ENCODE results near the gene ROMO1. TPM values are rescaled to one million over a fixed set of nuclear protein-coding genes. Genes with fewer than 3 reads are reported as not detected.
"Not testable (repeated sequence)": the region's sequence is repeated elsewhere in the genome, so short reads cannot be mapped to it uniquely, and the experiment has no call there.

ROMO1 gene
- total RNA-seq, 2 donors from 2014 or later, result 263 to 409 TPM

DNA sequence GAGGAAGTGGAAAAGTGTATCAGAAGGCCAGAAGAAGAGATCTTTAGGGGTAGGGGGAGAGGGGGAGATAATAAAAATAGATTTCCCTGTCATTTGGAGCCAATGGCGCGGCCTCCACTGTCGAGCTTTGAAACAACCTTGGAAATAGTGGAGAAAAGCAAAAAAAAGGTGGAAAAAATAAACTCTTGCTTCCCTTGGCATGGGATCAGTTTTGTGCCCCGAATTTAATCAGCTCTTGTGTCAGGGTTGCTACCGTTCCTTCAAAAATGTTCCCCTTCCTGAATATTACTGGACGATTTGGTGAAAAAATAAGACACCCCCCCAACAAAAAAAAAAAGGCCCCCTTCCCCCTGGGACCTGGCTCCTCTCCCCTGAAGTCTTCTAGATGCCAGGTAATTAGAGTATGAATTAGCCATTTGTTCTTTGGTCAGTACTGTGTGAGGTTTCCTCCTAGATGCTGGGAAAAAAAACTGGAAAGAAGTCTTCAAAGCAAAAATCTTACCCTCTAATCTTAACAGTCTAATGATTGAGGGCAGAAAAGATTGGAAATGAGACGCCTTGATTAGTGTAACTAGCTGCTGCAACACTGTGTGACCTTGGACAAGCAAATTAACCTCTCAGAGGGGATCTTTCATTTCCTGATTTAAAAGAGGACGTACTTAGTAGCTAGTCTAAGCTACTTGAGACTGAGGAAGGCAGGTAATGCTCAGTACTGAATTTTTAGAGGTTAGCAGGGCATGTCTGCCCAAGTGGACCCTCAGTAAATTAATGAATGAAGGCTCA lies 43.7 kb downstream of the ROMO1 start:
- peaks cover 0 to 36% of the 10 kb centered on the region in 2 donors for H3K4me1 ChIP-seq

DNA sequence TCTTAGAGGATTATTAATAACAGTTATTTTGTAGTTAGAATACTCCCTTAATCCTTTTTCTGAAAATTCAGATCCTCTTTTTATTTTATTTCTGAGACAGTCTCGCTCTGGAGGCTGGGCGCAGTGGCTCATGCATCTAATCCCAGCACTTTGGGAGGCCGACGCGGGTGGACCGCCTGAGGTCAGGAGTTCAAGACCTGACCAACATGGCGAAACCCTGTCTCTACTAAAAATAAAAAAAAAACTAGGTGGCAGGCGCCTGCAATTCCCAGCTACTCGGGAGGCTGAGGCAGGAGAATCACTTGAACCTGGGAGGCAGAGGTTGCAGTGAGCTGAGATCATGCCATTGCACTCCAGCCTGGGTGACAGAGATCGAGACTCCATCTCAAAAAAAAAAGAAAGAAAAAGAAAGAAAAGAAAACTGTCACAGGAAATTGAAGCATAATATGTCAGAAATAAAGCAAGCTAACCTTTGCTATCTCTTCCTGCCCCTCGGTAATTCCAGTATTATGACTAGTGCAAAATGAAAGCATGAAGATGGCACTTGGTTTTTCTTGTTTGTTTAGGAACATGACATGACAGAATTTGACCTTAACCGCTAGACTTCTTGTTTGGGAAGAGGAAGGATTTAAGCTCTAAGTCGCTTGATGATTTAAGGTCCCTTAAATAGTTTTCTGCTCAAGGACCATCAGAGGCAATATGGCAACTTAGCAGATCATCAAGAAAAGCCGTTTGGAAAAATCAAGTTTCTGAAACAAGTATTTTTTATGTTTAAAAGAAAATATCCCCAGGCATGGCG lies 44.7 kb downstream of the ROMO1 start:
- Histone ChIP-seq H3K9me3 (no peaks in the 10 kb centered on the region), H3K36me3 (peaks cover 19% of the 10 kb centered on the region), H3K27ac (peak overlapping the region; percentile 94 to 95), H3K27me3 (no peaks in the 10 kb centered on the region), H3K4me3 (peak overlapping the region in 1 of 2 donors; percentile 4), H3K4me1 (peaks cover 0 to 26% of the 10 kb centered on the region in 2 donors)
- no peak for DNase-seq (ENCODE audit: low spot score)
- TF ChIP-seq, protein P1, sequence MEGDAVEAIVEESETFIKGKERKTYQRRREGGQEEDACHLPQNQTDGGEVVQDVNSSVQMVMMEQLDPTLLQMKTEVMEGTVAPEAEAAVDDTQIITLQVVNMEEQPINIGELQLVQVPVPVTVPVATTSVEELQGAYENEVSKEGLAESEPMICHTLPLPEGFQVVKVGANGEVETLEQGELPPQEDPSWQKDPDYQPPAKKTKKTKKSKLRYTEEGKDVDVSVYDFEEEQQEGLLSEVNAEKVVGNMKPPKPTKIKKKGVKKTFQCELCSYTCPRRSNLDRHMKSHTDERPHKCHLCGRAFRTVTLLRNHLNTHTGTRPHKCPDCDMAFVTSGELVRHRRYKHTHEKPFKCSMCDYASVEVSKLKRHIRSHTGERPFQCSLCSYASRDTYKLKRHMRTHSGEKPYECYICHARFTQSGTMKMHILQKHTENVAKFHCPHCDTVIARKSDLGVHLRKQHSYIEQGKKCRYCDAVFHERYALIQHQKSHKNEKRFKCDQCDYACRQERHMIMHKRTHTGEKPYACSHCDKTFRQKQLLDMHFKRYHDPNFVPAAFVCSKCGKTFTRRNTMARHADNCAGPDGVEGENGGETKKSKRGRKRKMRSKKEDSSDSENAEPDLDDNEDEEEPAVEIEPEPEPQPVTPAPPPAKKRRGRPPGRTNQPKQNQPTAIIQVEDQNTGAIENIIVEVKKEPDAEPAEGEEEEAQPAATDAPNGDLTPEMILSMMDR (IDR thresholded peaks at IDR 0.05), result no peak

More for the DNA sequence above, 43.7 kb downstream of the ROMO1 start:
- Histone ChIP-seq H3K27me3 (no peaks in the 10 kb centered on the region), H3K4me3 (peak overlapping the region; percentile 48 to 86), H3K36me3 (peaks cover 29% of the 10 kb centered on the region), H3K27ac (peak overlapping the region; percentile 94 to 95), H3K9me3 (no peaks in the 10 kb centered on the region)
- TF ChIP-seq, protein P1 (IDR thresholded peaks at IDR 0.05), result no peak
- no peak for DNase-seq (ENCODE audit: low spot score)

DNA sequence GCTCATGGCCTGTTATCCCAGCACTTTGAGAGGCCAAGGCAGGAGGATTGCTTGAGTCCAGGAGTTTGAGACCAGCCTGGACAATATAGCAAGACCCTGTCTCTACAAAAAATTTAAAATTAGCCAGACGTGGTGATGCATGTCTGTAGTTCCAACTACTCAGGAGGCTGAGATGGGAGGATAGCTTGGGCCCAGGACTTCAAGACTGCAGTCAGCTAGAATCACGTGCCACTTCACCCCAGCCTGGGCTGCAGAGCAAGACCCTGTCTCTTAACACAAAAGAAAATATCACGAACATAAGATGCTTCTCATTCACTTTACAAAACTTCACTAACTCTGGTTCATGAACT lies 45.3 kb downstream of the ROMO1 start:
- H3K36me3 ChIP-seq, result peaks cover 14% of the 10 kb centered on the region
- not testable (repeated sequence) for H3K27me3 ChIP-seq; H3K9me3 ChIP-seq; H3K4me3 ChIP-seq; DNase-seq (ENCODE audit: low spot score)
- peaks cover 0 to 20% of the 10 kb centered on the region in 2 donors for H3K4me1 ChIP-seq
- H3K27ac ChIP-seq, result peak overlapping the region; percentile 94 to 95

Other genes starting within 250 kb of the ROMO1 start
- 10 to 100 TPM; 13.0 to 18.9 TPM for gene CEP250, start 243.8 kb upstream of the ROMO1 start, total RNA-seq
- gene C20orf173, start 169.8 kb upstream of the ROMO1 start, total RNA-seq, result not detected
- 100 to 1,000 TPM in 1 of 2 donors, 10 to 100 TPM in 1; 99.9 to 155 TPM for gene ERGIC3, start 157.3 kb upstream of the ROMO1 start, total RNA-seq
- gene SPAG4, start 83.6 kb upstream of the ROMO1 start, total RNA-seq, result 1 to 10 TPM; 4.6 to 5.5 TPM
- gene CPNE1, start 34.5 kb upstream of the ROMO1 start, total RNA-seq, result 10 to 100 TPM; 39.2 to 60.4 TPM
- gene RBM12, start 34.5 kb upstream of the ROMO1 start, total RNA-seq, result 10 to 100 TPM; 18.4 to 20.9 TPM
- 10 to 100 TPM; 24.6 to 38.7 TPM for gene NFS1, start 53 bp upstream of the ROMO1 start, total RNA-seq
- 100 to 1,000 TPM; 106 to 112 TPM for gene RBM39, start 42.9 kb downstream of the ROMO1 start, total RNA-seq
- gene PHF20, start 72.6 kb downstream of the ROMO1 start, total RNA-seq, result 10 to 100 TPM; 29.7 to 34.7 TPM